Uterus (tissue), 2 donors: Measurements from ENCODE around the gene HVCN1.

ENCODE experiments used
- POLR2A ChIP-seq, 2 donors: fragments of 450-650 bp; IDR thresholded peaks; one replicate each; pipeline ENCODE4 v1.6.1; 2016; ENCODE audit warnings: antibody characterized with exemption in 2 of 2, mild to moderate bottlenecking in 1 of 2, moderate library complexity in 1 of 2
- TF ChIP-seq, protein P1 (sequence below), 4 experiments: fragments of 200-600 bp in 2 of 4; fragments of 450-650 bp in 2 of 4; sonication (generic) in 2 of 4; IDR thresholded peaks; one replicate each; pipeline ENCODE4 v1.5.1; 2016 to 2019; ENCODE audit warnings: antibody characterized with exemption in 4 of 4, mild to moderate bottlenecking in 2 of 4, moderate library complexity in 1 of 4

DNA sequence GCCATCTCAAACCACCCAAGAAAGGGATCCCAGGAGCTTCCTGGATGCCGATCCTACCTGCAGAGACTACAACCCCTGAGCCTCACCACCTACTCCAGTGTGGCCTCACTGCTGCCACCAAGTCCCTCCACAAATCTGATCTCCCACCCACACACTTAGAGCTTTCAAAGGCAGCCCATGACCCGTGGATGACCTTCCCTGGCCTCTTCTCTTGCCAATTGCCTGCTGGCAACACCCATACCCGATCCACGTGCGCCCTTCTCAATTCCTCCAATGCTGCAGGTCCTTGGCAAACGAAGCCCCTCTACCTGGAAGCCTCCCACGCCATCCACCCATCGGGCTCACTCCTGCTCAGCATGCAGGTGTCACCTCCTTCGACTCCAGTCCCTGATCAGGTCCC is 30.7 kb downstream of the HVCN1 start:
- no peak for TF ChIP-seq POLR2A (IDR thresholded peaks at IDR 0.05)
- TF ChIP-seq, protein P1, sequence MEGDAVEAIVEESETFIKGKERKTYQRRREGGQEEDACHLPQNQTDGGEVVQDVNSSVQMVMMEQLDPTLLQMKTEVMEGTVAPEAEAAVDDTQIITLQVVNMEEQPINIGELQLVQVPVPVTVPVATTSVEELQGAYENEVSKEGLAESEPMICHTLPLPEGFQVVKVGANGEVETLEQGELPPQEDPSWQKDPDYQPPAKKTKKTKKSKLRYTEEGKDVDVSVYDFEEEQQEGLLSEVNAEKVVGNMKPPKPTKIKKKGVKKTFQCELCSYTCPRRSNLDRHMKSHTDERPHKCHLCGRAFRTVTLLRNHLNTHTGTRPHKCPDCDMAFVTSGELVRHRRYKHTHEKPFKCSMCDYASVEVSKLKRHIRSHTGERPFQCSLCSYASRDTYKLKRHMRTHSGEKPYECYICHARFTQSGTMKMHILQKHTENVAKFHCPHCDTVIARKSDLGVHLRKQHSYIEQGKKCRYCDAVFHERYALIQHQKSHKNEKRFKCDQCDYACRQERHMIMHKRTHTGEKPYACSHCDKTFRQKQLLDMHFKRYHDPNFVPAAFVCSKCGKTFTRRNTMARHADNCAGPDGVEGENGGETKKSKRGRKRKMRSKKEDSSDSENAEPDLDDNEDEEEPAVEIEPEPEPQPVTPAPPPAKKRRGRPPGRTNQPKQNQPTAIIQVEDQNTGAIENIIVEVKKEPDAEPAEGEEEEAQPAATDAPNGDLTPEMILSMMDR (IDR thresholded peaks at IDR 0.05) = no peak
